Measurements from ENCODE around the gene ZNF205.
"Not testable (repeated sequence)": the region's sequence is repeated elsewhere in the genome, so short reads cannot be mapped to it uniquely, and the experiment has no call there.

The ZNF205 gene

GRCh38 chr16:3112058-3112880 is at the start of gene ZNF205:
Gene ZNF205 (plus strand): TSS chr16:3112586. CDS start chr16:3113431, 845 bp downstream.
- DNase-seq = no peak

- DNase-seq = no peak
Observed at GRCh38 chr16:3063625-3064386, 48.6 kb upstream of the ZNF205 start.

- DNase-seq = peak; percentile 82
Observed at GRCh38 chr16:3065069-3065741, 47.2 kb upstream of the ZNF205 start, which contains the start of gene IL32. Gene IL32 (plus strand): TSS chr16:3065640. CDS start chr16:3065812, 172 bp downstream.

GRCh38 chr16:3065742-3066439 is 46.5 kb upstream of the ZNF205 start:
- peak; percentile 47 for DNase-seq

- DNase-seq = peak; percentile 26
Observed at GRCh38 chr16:3066440-3066748, 46.0 kb upstream of the ZNF205 start.

- DNase-seq = peak; percentile 13
Observed at GRCh38 chr16:3068487-3068886, 43.9 kb upstream of the ZNF205 start.

- not testable (repeated sequence) for DNase-seq
Observed at GRCh38 chr16:3069146-3069545, 43.2 kb upstream of the ZNF205 start.

GRCh38 chr16:3070608-3071111 is 41.7 kb upstream of the ZNF205 start:
- no peak for DNase-seq

- DNase-seq = no peak
Observed at GRCh38 chr16:3071655-3072054, 40.7 kb upstream of the ZNF205 start.

- peak; percentile 51 for DNase-seq
Observed at GRCh38 chr16:3072148-3072547, 40.2 kb upstream of the ZNF205 start.

GRCh38 chr16:3072576-3073263 is 39.7 kb upstream of the ZNF205 start:
- not testable (repeated sequence) for DNase-seq

GRCh38 chr16:3073448-3073847 is 38.9 kb upstream of the ZNF205 start:
- DNase-seq = no peak

- peak; percentile 86 for DNase-seq
Observed at GRCh38 chr16:3074860-3075522, 37.4 kb upstream of the ZNF205 start.

- DNase-seq = no peak
Observed at GRCh38 chr16:3075523-3075915, 36.9 kb upstream of the ZNF205 start.

- not testable (repeated sequence) for DNase-seq
Observed at GRCh38 chr16:3075946-3076345, 36.4 kb upstream of the ZNF205 start.

GRCh38 chr16:3076577-3076976 is 35.8 kb upstream of the ZNF205 start:
- DNase-seq = no peak

- no peak for DNase-seq
Observed at GRCh38 chr16:3080024-3080423, 32.4 kb upstream of the ZNF205 start.

GRCh38 chr16:3081957-3082356 is 30.4 kb upstream of the ZNF205 start:
- not testable (repeated sequence) for DNase-seq

- DNase-seq = not testable (repeated sequence)
Observed at GRCh38 chr16:3083408-3083807, 29.0 kb upstream of the ZNF205 start.

- no peak for DNase-seq
Observed at GRCh38 chr16:3084491-3084890, 27.9 kb upstream of the ZNF205 start.

- no peak for DNase-seq
Observed at GRCh38 chr16:3084969-3085670, 27.3 kb upstream of the ZNF205 start.
